SJSA1 (cell line): ENCODE results near the gene EVX2. TPM values are rescaled to one million over a fixed set of nuclear protein-coding genes. Genes with fewer than 3 reads are reported as not detected.

ENCODE experiments used
- DNase-seq, 2 experiments: peaks; one replicate each; pipeline ENCODE4 v3.0.0-alpha.2; 2015 to 2020; ENCODE audit warnings: low spot score in 2 of 2, low read depth in 1 of 2
- H3K27ac ChIP-seq: fragments of 250-450 bp; sonication (Bioruptor Pico); 2 replicates; pipeline ENCODE4 v1.5.1; 2020; ENCODE audit warnings: mild to moderate bottlenecking, moderate library complexity
- H3K27me3 ChIP-seq: fragments of 250-450 bp; sonication (Bioruptor Pico); replicated peaks from 2 replicates; pipeline ENCODE4 v1.5.1; 2020; ENCODE audit warnings: mild to moderate bottlenecking, moderate library complexity
- H3K36me3 ChIP-seq: fragments of 250-450 bp; sonication (Bioruptor Pico); 2 replicates; pipeline ENCODE4 v1.5.1; 2020; ENCODE audit warnings: mild to moderate bottlenecking
- H3K4me1 ChIP-seq: fragments of 250-450 bp; sonication (Bioruptor Pico); replicated peaks from 2 replicates; pipeline ENCODE4 v1.6.1; 2021; ENCODE audit warnings: mild to moderate bottlenecking
- H3K4me3 ChIP-seq: fragments of 250-450 bp; sonication (Bioruptor Pico); 2 replicates; pipeline ENCODE4 v1.5.1; 2020; ENCODE audit warnings: mild to moderate bottlenecking
- H3K9me3 ChIP-seq: fragments of 250-450 bp; sonication (Bioruptor Pico); replicated peaks from 2 replicates; pipeline ENCODE4 v1.5.1; 2020; ENCODE audit warnings: mild to moderate bottlenecking
- total RNA-seq: library from RNA; depleted of rRNA; stranded (reverse); fragments of >200 nt; shearing (Covaris generic); gene quantifications from 2 replicates; pipeline ENCODE4 v1.2.3, GENCODE V29; 2014

The EVX2 gene
- total RNA-seq, 1 experiment from 2014 or later = not detected

GRCh38 chr2:176117162-176117822, 33.5 kb upstream of the EVX2 start:
- Histone ChIP-seq H3K27ac (no peak overlapping the region), H3K4me3 (no peak overlapping the region), H3K4me1 (peaks cover 4% of the 10 kb centered on the region; the same call in 1 of the 2 replicates), H3K9me3 (no peaks in the 10 kb centered on the region), H3K27me3 (peaks cover 59% of the 10 kb centered on the region), H3K36me3 (no peaks in the 10 kb centered on the region)
- DNase-seq = no peak

- H3K27ac ChIP-seq = no peak within 1 kb of the TSS
- H3K9me3 ChIP-seq = no peaks in the 10 kb centered on the region
- H3K4me3 ChIP-seq = no peak within 1 kb of the TSS
- H3K27me3 ChIP-seq = peaks cover 63% of the 10 kb centered on the region
- no peak for DNase-seq
- no peaks in the 10 kb centered on the region; the same call in 1 of the 2 replicates for H3K4me1 ChIP-seq
- no peaks in the 10 kb centered on the region for H3K36me3 ChIP-seq
Measured at GRCh38 chr2:176115883-176116813, 32.4 kb upstream of the EVX2 start, which contains the start of gene HOXD10. Gene HOXD10 (plus strand): TSS chr2:176116778. CDS start chr2:176116834, 56 bp downstream.

- Histone ChIP-seq H3K4me1 (no peaks in the 10 kb centered on the region; the same call in 1 of the 2 replicates), H3K27me3 (peaks cover 70% of the 10 kb centered on the region), H3K27ac (no peak overlapping the region), H3K9me3 (no peaks in the 10 kb centered on the region), H3K36me3 (no peaks in the 10 kb centered on the region), H3K4me3 (no peak overlapping the region)
- no peak for DNase-seq
Measured at GRCh38 chr2:176114930-176115625, 31.3 kb upstream of the EVX2 start.

GRCh38 chr2:176114120-176114929, 30.6 kb upstream of the EVX2 start:
- Histone ChIP-seq H3K9me3 (no peaks in the 10 kb centered on the region), H3K4me1 (no peaks in the 10 kb centered on the region; the same call in 1 of the 2 replicates), H3K27ac (no peak overlapping the region), H3K36me3 (no peaks in the 10 kb centered on the region), H3K27me3 (peaks cover 74% of the 10 kb centered on the region), H3K4me3 (no peak overlapping the region)
- DNase-seq = no peak

- Histone ChIP-seq H3K27me3 (peaks cover 76% of the 10 kb centered on the region), H3K4me3 (no peak overlapping the region), H3K9me3 (no peaks in the 10 kb centered on the region), H3K4me1 (peaks cover 3% of the 10 kb centered on the region), H3K36me3 (no peaks in the 10 kb centered on the region), H3K27ac (no peak overlapping the region)
- no peak for DNase-seq
Measured at GRCh38 chr2:176112375-176113302, 28.9 kb upstream of the EVX2 start.

- no peaks in the 10 kb centered on the region for H3K36me3 ChIP-seq
- no peak overlapping the region for H3K27ac ChIP-seq
- H3K9me3 ChIP-seq = peaks cover 4% of the 10 kb centered on the region; the same call in 1 of the 2 replicates
- H3K4me3 ChIP-seq = no peak overlapping the region
- peaks cover 8% of the 10 kb centered on the region for H3K4me1 ChIP-seq
- no peak for DNase-seq
- peaks cover 73% of the 10 kb centered on the region for H3K27me3 ChIP-seq
Measured at GRCh38 chr2:176111846-176112374, 28.1 kb upstream of the EVX2 start.

GRCh38 chr2:176111309-176111663, 27.5 kb upstream of the EVX2 start:
- Histone ChIP-seq H3K27me3 (peaks cover 73% of the 10 kb centered on the region), H3K27ac (no peak overlapping the region), H3K4me1 (peaks cover 9% of the 10 kb centered on the region), H3K36me3 (no peaks in the 10 kb centered on the region), H3K4me3 (no peak overlapping the region), H3K9me3 (peaks cover 4% of the 10 kb centered on the region; the same call in 1 of the 2 replicates)
- peak in 1 of 2 experiments; percentile 54 for DNase-seq

- Histone ChIP-seq H3K27me3 (peaks cover 75% of the 10 kb centered on the region), H3K9me3 (peaks cover 4% of the 10 kb centered on the region; the same call in 1 of the 2 replicates), H3K4me1 (peaks cover 9% of the 10 kb centered on the region), H3K4me3 (no peak overlapping the region), H3K27ac (no peak overlapping the region), H3K36me3 (no peaks in the 10 kb centered on the region)
- DNase-seq = no peak
Measured at GRCh38 chr2:176110415-176111308, 26.9 kb upstream of the EVX2 start.

- Histone ChIP-seq H3K27me3 (peaks cover 75% of the 10 kb centered on the region), H3K27ac (no peak overlapping the region)
- no peak for DNase-seq
Measured at GRCh38 chr2:176109946-176110345, 26.2 kb upstream of the EVX2 start.

GRCh38 chr2:176109192-176109901, 25.6 kb upstream of the EVX2 start:
- H3K4me3 ChIP-seq = no peak overlapping the region
- no peaks in the 10 kb centered on the region for H3K36me3 ChIP-seq
- peaks cover 9% of the 10 kb centered on the region for H3K4me1 ChIP-seq
- no peak overlapping the region for H3K27ac ChIP-seq
- peaks cover 73% of the 10 kb centered on the region for H3K27me3 ChIP-seq
- no peak for DNase-seq
- peaks cover 4% of the 10 kb centered on the region; the same call in 1 of the 2 replicates for H3K9me3 ChIP-seq

More at GRCh38 chr2:176109946-176110345, 26.2 kb upstream of the EVX2 start:
- H3K9me3 ChIP-seq = peaks cover 4% of the 10 kb centered on the region; the same call in 1 of the 2 replicates
- H3K4me3 ChIP-seq = no peak overlapping the region
- H3K36me3 ChIP-seq = no peaks in the 10 kb centered on the region
- H3K4me1 ChIP-seq = peaks cover 9% of the 10 kb centered on the region

GRCh38 chr2:176107731-176108181, 24.0 kb upstream of the EVX2 start:
- no peak for DNase-seq
- Histone ChIP-seq H3K27me3 (peaks cover 65% of the 10 kb centered on the region), H3K4me3 (no peak overlapping the region)

More at GRCh38 chr2:176107731-176108181, 24.0 kb upstream of the EVX2 start:
- Histone ChIP-seq H3K27ac (no peak overlapping the region), H3K4me1 (peaks cover 9% of the 10 kb centered on the region), H3K36me3 (no peaks in the 10 kb centered on the region), H3K9me3 (peaks cover 4% of the 10 kb centered on the region; the same call in 1 of the 2 replicates)
